Skeletal muscle tissue (tissue), 4 donors: Measurements from ENCODE around the gene ANK2. TPM values are rescaled to one million over a fixed set of nuclear protein-coding genes. Genes with fewer than 3 reads are reported as not detected.

Experiments used
- H3K27ac ChIP-seq: one replicate; pipeline ENCODE4 v1.7.0; 2013; ENCODE audit warnings: mild to moderate bottlenecking, low read depth, low read length, inconsistent platforms
- H3K27me3 ChIP-seq, 3 donors: one replicate each; pipeline ENCODE4 v1.7.0; 2013; ENCODE audit warnings: low read length in 3 of 3; ENCODE audit not compliant: control insufficient read depth in 3 of 3, insufficient read depth in 3 of 3
- H3K36me3 ChIP-seq, 3 donors: one replicate each; pipeline ENCODE4 v1.7.0; 2013; ENCODE audit warnings: low read length in 3 of 3; ENCODE audit not compliant: control insufficient read depth in 3 of 3, insufficient read depth in 3 of 3
- H3K4me1 ChIP-seq, 3 donors: one replicate each; pipeline ENCODE4 v1.7.0; 2013; ENCODE audit warnings: low read length in 3 of 3, mild to moderate bottlenecking in 3 of 3; ENCODE audit not compliant: control insufficient read depth in 3 of 3, insufficient read depth in 3 of 3
- H3K4me3 ChIP-seq, 3 donors: one replicate each; pipeline ENCODE4 v1.7.0; 2013; ENCODE audit warnings: low read length in 3 of 3
- H3K9ac ChIP-seq, 3 donors: one replicate each; pipeline ENCODE4 v1.7.0; 2013; ENCODE audit warnings: low read length in 3 of 3, mild to moderate bottlenecking in 3 of 3, moderate library complexity in 2 of 3, low read depth in 1 of 3
- H3K9me3 ChIP-seq, 3 donors: one replicate each; pipeline ENCODE4 v1.7.0; 2013; ENCODE audit warnings: low read length in 3 of 3; ENCODE audit not compliant: control insufficient read depth in 3 of 3
- total RNA-seq: library from RNA; depleted of rRNA; stranded (reverse); fragments of >200 nt; gene quantifications from one replicate; pipeline ENCODE4 v1.2.3, GENCODE V29; 2014
- donor health status: Osteomylitis.

The ANK2 gene
- total RNA-seq, 1 donor from 2014 or later = 383 TPM

DNA sequence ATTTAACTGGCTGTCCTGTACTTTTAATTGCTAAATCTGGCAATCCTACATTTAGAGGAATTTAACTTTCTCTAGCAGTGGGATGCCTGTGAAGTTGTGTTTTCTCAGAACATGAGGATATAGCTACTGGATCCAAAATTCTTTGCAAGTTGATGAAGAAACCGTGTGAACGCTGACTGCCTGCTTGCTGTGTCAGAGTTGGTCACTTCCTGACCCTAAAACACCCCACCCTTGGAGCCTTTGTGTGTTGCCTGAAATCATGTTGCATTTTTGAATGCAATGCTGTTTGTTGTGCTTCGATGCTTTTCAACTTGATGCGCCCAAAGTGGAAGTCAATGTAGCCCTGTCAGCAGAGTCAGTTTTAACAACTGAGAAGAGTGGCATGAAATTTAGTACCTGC lies 211.2 kb downstream of the ANK2 start:
- H3K4me3 ChIP-seq = no peak overlapping the region
- no peaks in the 10 kb centered on the region for H3K27me3 ChIP-seq
- no peaks in the 10 kb centered on the region for H3K9me3 ChIP-seq
- no peaks in the 10 kb centered on the region for H3K4me1 ChIP-seq
- peaks cover 10 to 16% (median 13%) of the 10 kb centered on the region in 3 donors for H3K36me3 ChIP-seq
- H3K27ac ChIP-seq = no peak overlapping the region
- H3K9ac ChIP-seq = no peak overlapping the region

DNA sequence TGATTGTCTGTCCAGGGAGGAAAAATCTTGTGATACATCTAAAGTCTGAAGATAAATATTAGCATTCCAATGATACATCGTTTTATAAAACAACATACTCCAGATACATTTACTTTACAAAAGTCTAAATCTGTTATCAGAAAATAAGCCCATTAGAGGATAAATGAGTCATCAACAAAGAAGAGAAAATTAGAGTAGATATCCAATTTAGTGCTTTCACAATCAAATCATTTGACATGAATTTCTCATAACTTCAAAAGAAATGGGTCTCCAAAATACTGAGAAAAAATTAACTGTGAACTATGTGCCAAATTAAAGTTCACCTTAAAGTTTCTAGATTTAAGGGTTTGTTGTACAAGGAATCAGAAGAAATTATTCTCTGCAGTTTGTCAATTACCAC lies 213.8 kb downstream of the ANK2 start:
- H3K9ac ChIP-seq = no peak overlapping the region
- no peaks in the 10 kb centered on the region for H3K9me3 ChIP-seq
- peaks cover 5 to 10% (median 10%) of the 10 kb centered on the region in 3 donors for H3K36me3 ChIP-seq
- H3K27ac ChIP-seq = no peak overlapping the region
- no peaks in the 10 kb centered on the region for H3K4me1 ChIP-seq
- H3K4me3 ChIP-seq = no peak overlapping the region
- H3K27me3 ChIP-seq = no peaks in the 10 kb centered on the region

DNA sequence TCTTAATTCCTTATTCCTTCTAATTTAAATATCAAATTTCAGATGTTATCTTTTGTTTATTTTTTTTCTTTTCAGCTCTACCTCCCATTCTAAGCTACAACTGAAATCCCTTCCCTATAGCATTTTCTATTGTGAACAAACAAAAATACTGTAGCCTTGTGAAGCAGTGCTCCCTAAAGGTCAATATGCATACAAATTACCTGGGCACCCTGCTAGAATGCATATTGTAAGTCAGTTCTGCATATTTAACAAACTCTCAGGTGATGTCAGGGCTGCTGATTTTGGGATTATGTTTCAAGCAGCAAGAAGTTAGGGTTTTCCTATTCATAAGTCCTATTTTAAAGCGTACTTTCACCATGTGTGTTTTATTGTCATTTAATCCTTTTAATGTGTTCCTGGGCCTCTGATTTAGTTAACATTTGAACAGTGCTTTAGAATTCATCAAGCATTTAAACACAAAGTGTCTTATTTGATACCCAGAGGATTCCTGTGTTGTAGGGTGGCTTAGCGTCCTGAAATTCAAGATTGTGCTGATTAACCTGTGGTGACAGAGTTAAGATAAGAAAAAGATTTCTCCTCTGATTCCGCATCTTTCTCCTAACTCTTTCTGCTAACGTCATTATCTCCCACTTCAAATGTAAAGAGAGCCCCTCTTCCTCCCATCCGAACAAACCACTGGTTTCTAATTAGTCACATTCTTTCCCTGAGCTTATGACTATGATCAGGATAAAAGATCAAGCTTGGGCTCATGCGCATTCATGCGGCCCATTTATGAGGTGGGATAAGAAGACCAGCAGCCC lies 221.3 kb downstream of the ANK2 start:
- H3K4me1 ChIP-seq = no peaks in the 10 kb centered on the region

DNA sequence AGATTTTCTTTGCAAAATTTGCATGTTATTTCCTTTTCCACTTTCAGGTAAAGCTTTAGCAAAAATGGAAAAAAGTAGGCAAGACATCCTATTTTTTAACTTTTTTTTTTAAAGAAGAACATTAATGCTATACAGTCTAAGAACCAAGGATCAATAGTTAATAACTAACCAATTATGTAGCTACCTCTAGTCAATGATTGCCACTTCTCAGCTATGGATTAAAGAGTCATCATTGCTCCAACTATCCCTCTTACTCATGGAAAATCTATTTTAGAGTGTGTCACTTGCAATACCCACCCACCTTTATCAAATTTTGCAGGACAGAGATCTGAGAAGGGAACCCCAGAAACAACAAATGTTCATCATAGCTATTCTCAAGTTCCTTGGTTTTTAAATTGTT lies 223.1 kb downstream of the ANK2 start:
- H3K4me3 ChIP-seq = no peak overlapping the region
- no peaks in the 10 kb centered on the region for H3K9me3 ChIP-seq
- no peaks in the 10 kb centered on the region for H3K27me3 ChIP-seq
- H3K27ac ChIP-seq = no peak overlapping the region
- no peak overlapping the region for H3K9ac ChIP-seq
- H3K4me1 ChIP-seq = no peaks in the 10 kb centered on the region
- H3K36me3 ChIP-seq = peaks cover 0 to 2% (median 0%) of the 10 kb centered on the region in 3 donors

More for the DNA sequence above, 221.3 kb downstream of the ANK2 start:
- no peak overlapping the region for H3K9ac ChIP-seq
- H3K36me3 ChIP-seq = peaks cover 0 to 2% (median 0%) of the 10 kb centered on the region in 3 donors
- H3K9me3 ChIP-seq = no peaks in the 10 kb centered on the region
- H3K4me3 ChIP-seq = no peak overlapping the region
- H3K27me3 ChIP-seq = no peaks in the 10 kb centered on the region
- H3K27ac ChIP-seq = no peak overlapping the region

DNA sequence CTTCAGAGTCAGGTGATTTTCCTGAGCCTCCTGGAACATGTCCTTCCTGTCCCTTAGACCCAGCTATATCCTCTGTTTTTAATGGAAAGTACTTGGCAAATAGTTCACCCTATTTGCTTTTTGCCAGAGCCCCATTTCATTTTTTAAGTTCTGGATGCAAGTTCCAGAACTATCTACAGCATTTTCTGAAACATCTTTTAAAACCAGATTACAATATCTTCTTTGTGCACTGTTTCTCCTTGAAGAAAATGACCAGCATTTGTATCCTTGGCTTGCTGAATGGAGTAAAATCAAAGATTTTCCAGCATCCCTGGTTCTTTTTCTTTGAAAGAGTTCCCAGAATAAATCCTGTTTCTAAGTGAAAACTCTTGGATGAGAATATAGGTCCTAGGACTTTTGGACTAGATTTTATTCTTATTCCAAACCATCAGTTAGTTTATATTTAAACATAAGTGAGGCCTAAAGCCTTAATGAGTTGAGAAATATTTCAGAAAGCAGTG lies 224.3 kb downstream of the ANK2 start:
- Histone ChIP-seq H3K9me3 (no peaks in the 10 kb centered on the region), H3K36me3 (peaks cover 0 to 5% (median 2%) of the 10 kb centered on the region in 3 donors), H3K27me3 (no peaks in the 10 kb centered on the region), H3K9ac (no peak overlapping the region), H3K4me3 (no peak overlapping the region), H3K27ac (no peak overlapping the region), H3K4me1 (no peaks in the 10 kb centered on the region)

DNA sequence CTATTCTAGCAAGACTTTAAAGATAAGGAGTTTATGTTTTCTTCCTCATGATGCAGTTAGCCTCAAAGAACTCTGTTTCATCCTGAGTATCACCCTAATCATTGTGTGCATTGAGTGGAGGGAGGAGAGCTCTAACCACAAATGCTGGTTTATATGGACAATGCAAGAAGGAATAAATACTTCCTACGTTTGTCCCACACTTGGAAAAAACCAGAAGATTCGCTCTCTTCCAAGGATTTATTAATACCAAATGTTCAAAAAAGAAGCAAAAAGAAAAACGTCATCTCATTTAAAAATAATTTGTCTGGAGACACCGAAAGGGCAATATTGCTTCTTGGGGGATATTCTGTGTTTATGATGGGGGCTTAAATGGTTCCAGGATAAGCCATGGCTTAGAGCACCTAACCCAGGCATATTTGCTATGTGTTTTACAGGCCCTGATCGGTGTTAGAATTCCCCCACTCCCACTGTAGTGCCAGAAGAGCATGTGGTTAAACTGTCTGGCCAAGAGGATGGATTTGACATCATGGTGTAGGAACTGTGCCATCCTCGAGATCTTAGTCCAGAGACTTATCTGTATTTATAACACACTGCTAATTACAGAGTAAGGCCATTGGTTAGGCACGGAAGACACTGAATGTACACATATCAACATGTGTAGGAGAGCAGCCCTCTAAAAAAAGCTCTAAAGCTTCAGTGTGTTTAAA lies 227.2 kb downstream of the ANK2 start:
- Histone ChIP-seq H3K9ac (no peak overlapping the region), H3K9me3 (no peaks in the 10 kb centered on the region), H3K4me1 (no peaks in the 10 kb centered on the region), H3K27ac (peak overlapping the region; percentile 53), H3K36me3 (peaks cover 0 to 5% (median 2%) of the 10 kb centered on the region in 3 donors), H3K4me3 (no peak overlapping the region), H3K27me3 (no peaks in the 10 kb centered on the region)

DNA sequence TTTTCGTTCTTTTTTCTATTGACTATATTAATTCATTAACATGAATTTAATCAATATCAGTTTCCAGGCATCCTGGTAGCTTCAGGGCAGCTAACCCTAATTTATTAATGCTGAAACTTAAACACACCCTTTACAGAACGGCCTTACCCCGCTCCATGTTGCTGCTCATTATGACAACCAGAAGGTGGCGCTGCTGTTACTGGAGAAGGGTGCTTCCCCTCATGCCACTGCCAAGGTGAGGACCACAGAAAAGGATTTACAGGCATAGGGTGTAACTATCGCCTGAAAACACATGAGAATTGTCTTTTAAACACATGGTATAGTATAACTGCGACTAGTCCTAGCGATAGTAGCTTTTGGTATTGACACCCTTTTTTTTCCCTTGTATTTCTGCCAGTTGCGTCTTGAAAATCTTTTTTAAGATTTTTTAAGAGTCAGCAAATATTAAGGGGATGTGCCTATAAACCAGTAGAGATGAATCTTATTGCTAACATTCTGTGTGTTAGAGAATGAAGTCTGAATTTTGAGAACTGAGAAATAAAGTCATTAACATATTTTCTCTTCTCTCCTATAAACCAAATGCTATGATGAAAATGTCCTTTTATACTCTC lies 229.0 kb downstream of the ANK2 start:
- Histone ChIP-seq H3K4me1 (no peaks in the 10 kb centered on the region), H3K27ac (no peak overlapping the region), H3K36me3 (peaks cover 6 to 11% (median 9%) of the 10 kb centered on the region in 3 donors), H3K4me3 (no peak overlapping the region), H3K9ac (no peak overlapping the region), H3K27me3 (no peaks in the 10 kb centered on the region), H3K9me3 (no peaks in the 10 kb centered on the region)

DNA sequence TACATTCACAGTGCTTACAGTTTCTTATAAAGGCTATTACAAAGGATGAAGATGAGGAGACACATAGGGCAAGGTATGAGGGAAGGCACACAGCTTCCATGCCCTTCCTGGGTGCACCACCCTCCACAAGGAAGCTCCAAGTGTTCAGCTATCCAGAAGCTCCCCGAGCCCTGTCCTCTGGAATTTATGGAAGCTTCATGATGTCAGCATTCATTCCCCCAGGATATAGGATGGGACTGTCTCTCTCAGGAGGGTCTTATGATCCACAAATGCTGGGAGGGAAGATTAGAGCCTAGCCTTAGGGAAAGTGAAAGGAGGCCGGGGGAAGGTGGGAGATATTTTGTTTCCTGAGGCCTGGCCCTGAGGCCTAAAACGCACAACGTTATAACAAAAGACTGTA lies 236.0 kb downstream of the ANK2 start:
- Histone ChIP-seq H3K27ac (no peak overlapping the region), H3K36me3 (peaks cover 10 to 14% (median 13%) of the 10 kb centered on the region in 3 donors), H3K9ac (no peak overlapping the region), H3K9me3 (no peaks in the 10 kb centered on the region), H3K27me3 (no peaks in the 10 kb centered on the region), H3K4me1 (no peaks in the 10 kb centered on the region), H3K4me3 (no peak overlapping the region)

DNA sequence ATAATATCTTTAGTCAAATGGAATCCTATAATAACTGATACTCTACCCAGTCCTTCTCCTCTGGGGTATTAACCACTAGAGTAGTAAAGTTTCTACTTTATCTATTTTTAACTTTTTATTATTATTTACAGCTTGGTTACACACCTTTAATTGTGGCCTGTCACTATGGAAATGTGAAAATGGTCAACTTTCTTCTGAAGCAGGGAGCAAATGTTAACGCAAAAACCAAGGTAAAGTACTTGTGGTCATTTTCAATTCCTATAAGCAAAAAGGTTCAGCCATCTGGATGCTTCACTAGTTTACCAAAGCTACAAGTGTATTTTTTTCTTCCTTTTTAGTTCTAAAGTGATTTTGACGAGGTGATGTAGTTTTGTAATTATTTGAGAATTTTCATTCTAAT lies 238.8 kb downstream of the ANK2 start:
- no peaks in the 10 kb centered on the region for H3K27me3 ChIP-seq
- H3K36me3 ChIP-seq = peaks cover 6 to 14% (median 8%) of the 10 kb centered on the region in 3 donors
- H3K9me3 ChIP-seq = no peaks in the 10 kb centered on the region
- no peak overlapping the region for H3K4me3 ChIP-seq
- H3K4me1 ChIP-seq = no peaks in the 10 kb centered on the region
- H3K9ac ChIP-seq = no peak overlapping the region
- no peak overlapping the region for H3K27ac ChIP-seq

DNA sequence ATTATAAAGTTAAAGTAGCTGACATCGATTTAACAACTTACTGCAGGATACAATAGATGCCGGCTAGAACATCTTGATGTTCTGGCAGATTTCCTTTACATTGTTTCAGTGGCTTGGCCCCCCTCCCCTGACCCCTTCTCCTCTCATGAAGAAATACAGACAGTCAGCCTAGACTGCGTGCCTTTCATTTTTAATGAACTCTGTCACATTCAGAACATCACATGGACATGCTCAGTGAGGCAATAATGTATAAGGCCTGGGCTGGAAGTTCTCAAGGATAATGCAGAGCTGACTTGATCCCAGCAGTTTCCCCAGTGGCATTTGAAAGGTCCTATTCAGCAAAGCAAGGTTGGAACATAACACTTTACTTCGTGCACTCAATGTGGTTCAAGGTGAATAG lies 239.2 kb downstream of the ANK2 start:
- Histone ChIP-seq H3K36me3 (peaks cover 8 to 14% (median 9%) of the 10 kb centered on the region in 3 donors), H3K4me1 (no peaks in the 10 kb centered on the region), H3K9me3 (no peaks in the 10 kb centered on the region), H3K27me3 (no peaks in the 10 kb centered on the region), H3K27ac (no peak overlapping the region), H3K4me3 (no peak overlapping the region), H3K9ac (no peak overlapping the region)
